ENCODE results near the gene KBTBD6. TPM values are rescaled to one million over a fixed set of nuclear protein-coding genes. Genes with fewer than 3 reads are reported as not detected.

The KBTBD6 gene
- total and polyA plus RNA-seq, 2 of the 13 experiments (the other 11 are each of a cell fraction or from before 2014, with no cell fraction given) = 4.4 to 12.0 TPM

- TF ChIP-seq NFE2 (CRISPR knock-in tag; IDR thresholded peaks at IDR 0.05) (no peak), POLR2G (IDR thresholded peaks at IDR 0.05; ENCODE audit: low read depth, low read length) (peak; percentile 93), ARNTL (CRISPR knock-in tag; IDR thresholded peaks at IDR 0.05) (no peak), ZNF460 (CRISPR knock-in tag; IDR thresholded peaks at IDR 0.05; ENCODE audit: borderline replicate concordance) (no peak), SIN3A (IDR thresholded peaks at IDR 0.05; ENCODE audit: borderline replicate concordance, low read depth, low read length) (peak; percentile 93; the same call in 1 of the 2 replicates), GMEB1 (CRISPR knock-in tag; IDR thresholded peaks at IDR 0.05; ENCODE audit: borderline replicate concordance) (peak; percentile 84), ZNF101 (CRISPR knock-in tag; IDR thresholded peaks at IDR 0.05; ENCODE audit: borderline replicate concordance, low read depth) (no peak), DRAP1 (CRISPR knock-in tag; IDR thresholded peaks at IDR 0.05) (peak; percentile 84), ZNF121 (CRISPR knock-in tag; IDR thresholded peaks at IDR 0.05) (no peak), MED1 (CRISPR knock-in tag; IDR thresholded peaks at IDR 0.05) (0 out of 2 replicates have a peak, but pooled peaks have one; percentile 53), CREM (IDR thresholded peaks at IDR 0.05) (peak; percentile 100), CREM (CRISPR knock-in tag; IDR thresholded peaks at IDR 0.05) (peak; percentile 55; the same call in 1 of the 2 replicates), EP300 (IDR thresholded peaks at IDR 0.05; ENCODE audit: low read depth in 2 of 2, low read length in 2 of 2) (peak in 1 of 2 experiments; percentile 46; a peak in 1 of 4 replicates), EP300 (CRISPR knock-in tag; IDR thresholded peaks at IDR 0.05; ENCODE audit: borderline replicate concordance) (0 out of 2 replicates have a peak, but pooled peaks have one; percentile 27), SMYD3 (CRISPR knock-in tag; IDR thresholded peaks at IDR 0.05) (no peak), ZNF33B (CRISPR knock-in tag; IDR thresholded peaks at IDR 0.05) (peak; percentile 65; the same call in 1 of the 2 replicates), FOXO4 (CRISPR knock-in tag; conservative IDR thresholded peaks at IDR 0.05) (no peak), ETV5 (CRISPR knock-in tag; IDR thresholded peaks at IDR 0.05; ENCODE audit: borderline replicate concordance) (peak; percentile 49; the same call in 1 of the 2 replicates), GRHL1 (CRISPR knock-in tag; conservative IDR thresholded peaks at IDR 0.05) (no peak), E2F2 (CRISPR knock-in tag; IDR thresholded peaks at IDR 0.05; ENCODE audit: borderline replicate concordance) (peak; percentile 88; the same call in 1 of the 2 replicates), HOMEZ (CRISPR knock-in tag; IDR thresholded peaks at IDR 0.05; ENCODE audit: low read depth) (peak; percentile 97), ZBTB7B (CRISPR knock-in tag; IDR thresholded peaks at IDR 0.05) (no peak)
Measured at GRCh38 chr13:41132512-41133152, at the start of gene KBTBD6 (continued).

All from HepG2 (cell line).